WTC11 (cell line): Measurements from ENCODE around the gene METTL1. TPM values are rescaled to one million over a fixed set of nuclear protein-coding genes. Genes with fewer than 3 reads are reported as not detected.

Experiments used
- ATAC-seq: fragments of 200-7000 bp; cut with Tn5 transposase; 2 replicates; pipeline ENCODE4 v1.10.0; 2021; ENCODE audit warnings: mild to moderate bottlenecking, moderate library complexity
- CTCF ChIA-PET: fragments of 300-600 bp; sonication (Branson Sonifier 250); formaldehyde crosslinking; loops from one replicate; lab custom pipeline; 2021; ENCODE audit warnings: antibody characterized with exemption; lab: Charles Lee
- POLR2A ChIA-PET: fragments of 350-600 bp; sonication (Branson Sonifier 250); formaldehyde crosslinking; loops from one replicate; lab custom pipeline; 2021; ENCODE audit warnings: antibody characterized with exemption; lab: Charles Lee
- DNase-seq: peaks from one replicate; pipeline ENCODE4 v3.0.0; 2021; ENCODE audit warnings: low spot score
- H3K27ac Mint-ChIP-seq: 2 replicates; pipeline ENCODE4 v1.8.0; 2021; ENCODE audit warnings: mixed read lengths
- H3K27me3 Mint-ChIP-seq: 2 replicates; pipeline ENCODE4 v1.8.0; 2021; ENCODE audit warnings: low read depth, mild to moderate bottlenecking, moderate library complexity, mixed read lengths
- H3K36me3 Mint-ChIP-seq: 2 replicates; pipeline ENCODE4 v1.8.0; 2021; ENCODE audit warnings: mixed read lengths
- H3K4me1 Mint-ChIP-seq: 2 replicates; pipeline ENCODE4 v1.8.0; 2022; ENCODE audit warnings: mixed read lengths
- H3K4me3 Mint-ChIP-seq: 2 replicates; pipeline ENCODE4 v1.8.0; 2021; ENCODE audit warnings: mild to moderate bottlenecking, moderate library complexity, mixed read lengths
- H3K9me3 Mint-ChIP-seq: 2 replicates; pipeline ENCODE4 v1.8.0; 2021; ENCODE audit warnings: mixed read lengths
- ARID4B ChIP-seq: sonication (generic); formaldehyde crosslinking; IDR thresholded peaks from 2 replicates; pipeline ENCODE4 v1.8.0; 2023; ENCODE audit warnings: missing genetic modification reagents, mild to moderate bottlenecking, borderline replicate concordance
- ATF1 ChIP-seq: sonication (generic); formaldehyde crosslinking; IDR thresholded peaks from 2 replicates; pipeline ENCODE4 v1.8.1; 2023; ENCODE audit warnings: mild to moderate bottlenecking, moderate library complexity, missing genetic modification reagents
- CREM ChIP-seq: sonication (generic); formaldehyde crosslinking; IDR thresholded peaks from 2 replicates; pipeline ENCODE4 v1.8.1; 2022; ENCODE audit warnings: mild to moderate bottlenecking, missing genetic modification reagents, moderate library complexity
- E2F1 ChIP-seq: sonication (generic); formaldehyde crosslinking; IDR thresholded peaks from 2 replicates; pipeline ENCODE4 v1.8.0; 2022; ENCODE audit warnings: mild to moderate bottlenecking, missing genetic modification reagents
- E2F4 ChIP-seq: sonication (generic); formaldehyde crosslinking; IDR thresholded peaks from 2 replicates; pipeline ENCODE4 v1.8.1; 2022; ENCODE audit warnings: low read depth, mild to moderate bottlenecking, moderate library complexity, missing genetic modification reagents, borderline replicate concordance
- FOXP1 ChIP-seq: sonication (generic); formaldehyde crosslinking; IDR thresholded peaks from 2 replicates; pipeline ENCODE4 v1.8.0; 2022; ENCODE audit warnings: missing genetic modification reagents, mild to moderate bottlenecking, moderate library complexity, borderline replicate concordance
- GRHL2 ChIP-seq: fragments of 250-450 bp; sonication (Bioruptor Pico); IDR thresholded peaks from 2 replicates; pipeline ENCODE4 v1.8.0; 2022; ENCODE audit warnings: mild to moderate bottlenecking, moderate library complexity; ENCODE audit not compliant: insufficient replicate concordance, severe bottlenecking
- JUN ChIP-seq: sonication (generic); formaldehyde crosslinking; IDR thresholded peaks from 2 replicates; pipeline ENCODE4 v1.8.0; 2023; ENCODE audit warnings: mild to moderate bottlenecking, missing genetic modification reagents
- NFATC4 ChIP-seq: fragments of 250-450 bp; sonication (Bioruptor Pico); IDR thresholded peaks from 2 replicates; pipeline ENCODE4 v1.9.0; 2021; ENCODE audit warnings: mild to moderate bottlenecking
- NFE2L1 ChIP-seq: sonication (generic); formaldehyde crosslinking; IDR thresholded peaks from 2 replicates; pipeline ENCODE4 v1.8.1; 2023; ENCODE audit warnings: missing genetic modification reagents
- NFYB ChIP-seq: sonication (generic); formaldehyde crosslinking; conservative IDR thresholded peaks from 2 replicates; pipeline ENCODE4 v1.8.0; 2022; ENCODE audit warnings: low read depth, missing genetic modification reagents
- OVOL2 ChIP-seq: fragments of 250-450 bp; sonication (Bioruptor Pico); IDR thresholded peaks from 2 replicates; pipeline ENCODE4 v1.9.0; 2021; ENCODE audit warnings: mild to moderate bottlenecking, borderline replicate concordance
- PRRX2 ChIP-seq: fragments of 250-450 bp; sonication (Bioruptor Pico); IDR thresholded peaks from 2 replicates; pipeline ENCODE4 v1.8.0; 2021; ENCODE audit warnings: mild to moderate bottlenecking
- TEAD4 ChIP-seq: sonication (generic); formaldehyde crosslinking; IDR thresholded peaks from 2 replicates; pipeline ENCODE4 v1.8.0; 2022; ENCODE audit warnings: mild to moderate bottlenecking, missing genetic modification reagents
- TP53 ChIP-seq: sonication (generic); formaldehyde crosslinking; IDR thresholded peaks from 2 replicates; pipeline ENCODE4 v1.8.1; 2023; ENCODE audit warnings: mild to moderate bottlenecking, missing genetic modification reagents
- USF1 ChIP-seq: sonication (generic); formaldehyde crosslinking; IDR thresholded peaks from 2 replicates; pipeline ENCODE4 v1.8.0; 2022; ENCODE audit warnings: mild to moderate bottlenecking, missing genetic modification reagents
- ZNF121 ChIP-seq: sonication (generic); formaldehyde crosslinking; IDR thresholded peaks from 2 replicates; pipeline ENCODE4 v1.8.0; 2023; ENCODE audit warnings: missing genetic modification reagents
- ZNF219 ChIP-seq: sonication (generic); formaldehyde crosslinking; IDR thresholded peaks from 2 replicates; pipeline ENCODE4 v1.8.0; 2023; ENCODE audit warnings: missing genetic modification reagents, mild to moderate bottlenecking, borderline replicate concordance
- ZNF232 ChIP-seq: sonication (generic); formaldehyde crosslinking; IDR thresholded peaks from 2 replicates; pipeline ENCODE4 v1.8.0; 2022; ENCODE audit warnings: mild to moderate bottlenecking, missing genetic modification reagents
- ZNF263 ChIP-seq: sonication (generic); formaldehyde crosslinking; IDR thresholded peaks from 2 replicates; pipeline ENCODE4 v1.8.1; 2022; ENCODE audit warnings: low read depth, mild to moderate bottlenecking, moderate library complexity, missing genetic modification reagents
- total RNA-seq: library from RNA; stranded (reverse); gene quantifications from 3 replicates; pipeline ENCODE4 v1.2.3, GENCODE V29; 2021
- TF ChIP-seq, protein P1 (sequence below): sonication (generic); formaldehyde crosslinking; IDR thresholded peaks from 2 replicates; pipeline ENCODE4 v1.8.0; 2022; ENCODE audit warnings: missing genetic modification reagents
- TF ChIP-seq, protein P2 (sequence below): sonication (generic); formaldehyde crosslinking; IDR thresholded peaks from 2 replicates; pipeline ENCODE4 v1.8.0; 2022; ENCODE audit warnings: mild to moderate bottlenecking, missing genetic modification reagents

The METTL1 gene
- total RNA-seq, 1 experiment from 2014 or later: 25.5 TPM

- TF ChIP-seq, protein P1, sequence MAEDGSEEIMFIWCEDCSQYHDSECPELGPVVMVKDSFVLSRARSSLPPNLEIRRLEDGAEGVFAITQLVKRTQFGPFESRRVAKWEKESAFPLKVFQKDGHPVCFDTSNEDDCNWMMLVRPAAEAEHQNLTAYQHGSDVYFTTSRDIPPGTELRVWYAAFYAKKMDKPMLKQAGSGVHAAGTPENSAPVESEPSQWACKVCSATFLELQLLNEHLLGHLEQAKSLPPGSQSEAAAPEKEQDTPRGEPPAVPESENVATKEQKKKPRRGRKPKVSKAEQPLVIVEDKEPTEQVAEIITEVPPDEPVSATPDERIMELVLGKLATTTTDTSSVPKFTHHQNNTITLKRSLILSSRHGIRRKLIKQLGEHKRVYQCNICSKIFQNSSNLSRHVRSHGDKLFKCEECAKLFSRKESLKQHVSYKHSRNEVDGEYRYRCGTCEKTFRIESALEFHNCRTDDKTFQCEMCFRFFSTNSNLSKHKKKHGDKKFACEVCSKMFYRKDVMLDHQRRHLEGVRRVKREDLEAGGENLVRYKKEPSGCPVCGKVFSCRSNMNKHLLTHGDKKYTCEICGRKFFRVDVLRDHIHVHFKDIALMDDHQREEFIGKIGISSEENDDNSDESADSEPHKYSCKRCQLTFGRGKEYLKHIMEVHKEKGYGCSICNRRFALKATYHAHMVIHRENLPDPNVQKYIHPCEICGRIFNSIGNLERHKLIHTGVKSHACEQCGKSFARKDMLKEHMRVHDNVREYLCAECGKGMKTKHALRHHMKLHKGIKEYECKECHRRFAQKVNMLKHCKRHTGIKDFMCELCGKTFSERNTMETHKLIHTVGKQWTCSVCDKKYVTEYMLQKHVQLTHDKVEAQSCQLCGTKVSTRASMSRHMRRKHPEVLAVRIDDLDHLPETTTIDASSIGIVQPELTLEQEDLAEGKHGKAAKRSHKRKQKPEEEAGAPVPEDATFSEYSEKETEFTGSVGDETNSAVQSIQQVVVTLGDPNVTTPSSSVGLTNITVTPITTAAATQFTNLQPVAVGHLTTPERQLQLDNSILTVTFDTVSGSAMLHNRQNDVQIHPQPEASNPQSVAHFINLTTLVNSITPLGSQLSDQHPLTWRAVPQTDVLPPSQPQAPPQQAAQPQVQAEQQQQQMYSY (CRISPR knock-in tag): no peak
These were observed 44.0 kb downstream of the METTL1 start (continued) for GRCh38 chr12:57727758-57728395.

DNA sequence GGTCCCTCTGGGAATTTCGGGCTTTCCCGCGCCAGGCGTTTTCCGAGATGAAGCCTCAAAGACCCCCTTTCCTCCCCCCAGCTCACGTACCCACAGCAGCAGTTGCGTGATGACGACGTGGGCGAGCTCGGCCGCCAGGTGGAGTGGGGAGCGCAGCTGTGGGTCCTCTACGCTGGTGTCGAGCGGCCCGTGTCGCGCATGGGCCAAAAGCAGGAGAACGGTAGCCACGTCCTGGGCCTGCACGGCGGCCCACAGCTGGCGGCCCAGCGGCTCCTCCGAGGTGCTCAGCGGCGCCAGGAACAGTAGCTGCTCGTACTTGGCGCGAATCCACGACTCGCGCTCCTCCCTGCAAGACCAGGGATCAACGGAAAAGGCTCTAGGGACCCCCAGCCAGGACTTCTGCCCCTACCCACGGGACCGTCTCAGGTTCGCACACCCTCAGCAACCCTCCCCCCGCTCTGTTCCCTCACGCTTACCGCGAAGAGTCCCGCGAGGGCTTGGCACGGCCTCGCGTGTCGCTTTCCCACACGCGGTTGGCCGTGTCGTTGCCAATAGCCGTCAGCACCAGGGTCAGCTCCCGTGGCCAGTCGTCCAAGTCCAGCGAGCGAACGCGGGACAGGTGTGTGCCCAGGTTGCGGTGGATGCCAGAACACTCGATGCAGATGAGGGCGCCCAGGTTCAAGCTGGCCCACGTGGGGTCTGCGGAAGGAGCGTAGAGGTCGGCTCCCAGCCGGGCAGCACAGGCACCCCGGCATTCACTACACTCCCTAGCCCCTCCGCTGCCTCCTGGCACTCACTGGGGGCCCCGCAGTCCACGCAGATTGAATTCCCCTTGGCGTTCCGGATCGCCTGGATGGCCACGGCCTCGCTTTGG, 44.8 kb downstream of the METTL1 start:
- TF ChIP-seq TP53 (CRISPR knock-in tag): 0 out of 2 replicates have a peak, but pooled peaks have one; percentile 44
- TF ChIP-seq ATF1 (CRISPR knock-in tag): no peak
- TF ChIP-seq ZNF121: peak; percentile 24; the same call in 1 of the 2 replicates
- TF ChIP-seq, protein P2, sequence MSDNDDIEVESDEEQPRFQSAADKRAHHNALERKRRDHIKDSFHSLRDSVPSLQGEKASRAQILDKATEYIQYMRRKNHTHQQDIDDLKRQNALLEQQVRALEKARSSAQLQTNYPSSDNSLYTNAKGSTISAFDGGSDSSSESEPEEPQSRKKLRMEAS (CRISPR knock-in tag): peak; percentile 76
- TF ChIP-seq GRHL2 (CRISPR knock-in tag): no peak
- TF ChIP-seq USF1: peak; percentile 67; the same call in 1 of the 2 replicates
- peak; percentile 66; the same call in 1 of the 2 replicates for TF ChIP-seq ZNF232 (CRISPR knock-in tag)
- 0 out of 2 replicates have a peak, but pooled peaks have one; percentile 4 for TF ChIP-seq TEAD4
- TF ChIP-seq NFE2L1 (CRISPR knock-in tag): 0 out of 2 replicates have a peak, but pooled peaks have one; percentile 10
- TF ChIP-seq ZNF219 (CRISPR knock-in tag): peak; percentile 53; the same call in 1 of the 2 replicates
- no peak for TF ChIP-seq OVOL2 (CRISPR knock-in tag)
- 0 out of 2 replicates have a peak, but pooled peaks have one; percentile 22 for TF ChIP-seq FOXP1 (CRISPR knock-in tag)
- no peak for TF ChIP-seq NFATC4 (CRISPR knock-in tag)
- no peak for TF ChIP-seq PRRX2 (CRISPR knock-in tag)
- TF ChIP-seq CREM (CRISPR knock-in tag): peak; percentile 70; the same call in 1 of the 2 replicates
- TF ChIP-seq ZNF263 (CRISPR knock-in tag): 0 out of 2 replicates have a peak, but pooled peaks have one; percentile 19
- peak; percentile 16; the same call in 1 of the 2 replicates for TF ChIP-seq E2F1
- 0 out of 2 replicates have a peak, but pooled peaks have one; percentile 12 for TF ChIP-seq NFYB (CRISPR knock-in tag)
- 0 out of 2 replicates have a peak, but pooled peaks have one; percentile 78 for TF ChIP-seq JUN
- TF ChIP-seq ARID4B (CRISPR knock-in tag): peak; percentile 46
- peak; percentile 59; the same call in 1 of the 2 replicates for TF ChIP-seq E2F4 (CRISPR knock-in tag)
- ATAC-seq: peak; percentile 4
- H3K27me3 Mint-ChIP-seq: peaks cover 95% of the 10 kb centered on the region
- POLR2A ChIA-PET: interaction anchor here (1.0 to 1.1 kb wide), 2 partner anchors 10 to 18 kb away, joined by 4 to 5 read pairs; partner anchors contain the start of gene TSPAN31
- CTCF ChIA-PET: interaction anchor here (0.5 to 5.8 kb wide), 20 partner anchors 9 to 214 kb away, joined by 3 to 146 read pairs (median 4); partner anchors contain the start of genes AGAP2, ARHGEF25, ATP23 and EEF1AKMT3
- peak; percentile 47 for DNase-seq
- H3K9me3 Mint-ChIP-seq: no peaks in the 10 kb centered on the region
- no peaks in the 10 kb centered on the region for H3K36me3 Mint-ChIP-seq
- H3K4me1 Mint-ChIP-seq: peaks cover 15% of the 10 kb centered on the region
- peak overlapping the region; percentile 50 for H3K4me3 Mint-ChIP-seq
- no peak overlapping the region for H3K27ac Mint-ChIP-seq
